ENCODE measurements around the gene PBX1. TPM values are rescaled to one million over a fixed set of nuclear protein-coding genes. Genes with fewer than 3 reads are reported as not detected.

Gene PBX1
- total RNA-seq, 1 donor from 2014 or later = 719 TPM

DNA sequence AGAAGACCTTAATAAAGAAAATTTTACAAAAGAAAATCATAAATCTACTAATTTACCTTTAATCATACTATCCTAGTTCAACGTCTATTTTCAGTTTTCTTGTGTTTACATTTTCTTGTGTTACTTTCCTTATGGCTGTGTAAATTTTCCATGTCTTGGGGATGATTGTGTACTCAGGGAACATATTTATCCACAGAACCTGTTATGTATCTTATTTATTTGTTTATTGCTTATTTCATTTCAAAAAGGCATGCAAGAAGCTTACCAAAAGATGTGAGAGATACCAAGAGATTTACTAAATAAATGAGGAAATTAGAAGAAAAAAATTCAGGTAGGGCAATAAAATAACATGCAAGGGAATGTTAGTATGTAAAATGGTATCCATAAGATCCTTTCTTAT, 22.8 kb downstream of the PBX1 start:
- Mint-ChIP-seq H3K4me1 (peaks cover 80% of the 10 kb centered on the region), H3K9me3 (no peaks in the 10 kb centered on the region), H3K36me3 (peaks cover 15% of the 10 kb centered on the region), H3K27ac (peak overlapping the region; percentile 93), H3K4me3 (no peak overlapping the region), H3K27me3 (ENCODE audit: low read depth) (no peaks in the 10 kb centered on the region)
- TF ChIP-seq, protein P1, sequence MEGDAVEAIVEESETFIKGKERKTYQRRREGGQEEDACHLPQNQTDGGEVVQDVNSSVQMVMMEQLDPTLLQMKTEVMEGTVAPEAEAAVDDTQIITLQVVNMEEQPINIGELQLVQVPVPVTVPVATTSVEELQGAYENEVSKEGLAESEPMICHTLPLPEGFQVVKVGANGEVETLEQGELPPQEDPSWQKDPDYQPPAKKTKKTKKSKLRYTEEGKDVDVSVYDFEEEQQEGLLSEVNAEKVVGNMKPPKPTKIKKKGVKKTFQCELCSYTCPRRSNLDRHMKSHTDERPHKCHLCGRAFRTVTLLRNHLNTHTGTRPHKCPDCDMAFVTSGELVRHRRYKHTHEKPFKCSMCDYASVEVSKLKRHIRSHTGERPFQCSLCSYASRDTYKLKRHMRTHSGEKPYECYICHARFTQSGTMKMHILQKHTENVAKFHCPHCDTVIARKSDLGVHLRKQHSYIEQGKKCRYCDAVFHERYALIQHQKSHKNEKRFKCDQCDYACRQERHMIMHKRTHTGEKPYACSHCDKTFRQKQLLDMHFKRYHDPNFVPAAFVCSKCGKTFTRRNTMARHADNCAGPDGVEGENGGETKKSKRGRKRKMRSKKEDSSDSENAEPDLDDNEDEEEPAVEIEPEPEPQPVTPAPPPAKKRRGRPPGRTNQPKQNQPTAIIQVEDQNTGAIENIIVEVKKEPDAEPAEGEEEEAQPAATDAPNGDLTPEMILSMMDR (IDR thresholded peaks at IDR 0.05; ENCODE audit: unreplicated experiment) = no peak
- no peak for DNase-seq (ENCODE audit: low spot score in 2 of 2, unreplicated experiment in 2 of 2)

DNA sequence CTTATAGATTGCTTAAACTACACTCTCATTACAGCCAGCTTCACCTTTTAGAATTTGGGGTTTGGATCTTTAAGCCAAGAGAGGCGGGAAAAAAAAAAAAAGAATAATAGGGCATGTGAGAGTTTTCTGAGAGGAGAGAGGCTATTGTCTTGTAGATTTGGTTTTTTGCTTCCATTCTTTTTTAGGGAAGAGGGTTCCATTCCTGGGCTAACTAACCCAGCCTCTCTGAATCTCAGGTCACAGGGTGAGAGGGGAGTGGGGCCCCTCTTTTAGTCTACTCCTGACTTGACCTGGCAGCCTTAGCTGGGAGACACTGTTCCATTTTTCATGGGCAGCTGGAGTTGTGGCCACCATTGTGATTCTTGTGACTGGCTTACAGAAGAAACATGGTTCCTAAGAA, 24.2 kb downstream of the PBX1 start:
- TF ChIP-seq, protein P1 (IDR thresholded peaks at IDR 0.05; ENCODE audit: unreplicated experiment) = no peak
- H3K9me3 Mint-ChIP-seq = no peaks in the 10 kb centered on the region
- DNase-seq (ENCODE audit: low spot score in 2 of 2, unreplicated experiment in 2 of 2) = no peak
- H3K27ac Mint-ChIP-seq = peak overlapping the region; percentile 98
- no peaks in the 10 kb centered on the region for H3K27me3 Mint-ChIP-seq (ENCODE audit: low read depth)
- H3K4me3 Mint-ChIP-seq = no peak overlapping the region
- peaks cover 80% of the 10 kb centered on the region for H3K4me1 Mint-ChIP-seq
- H3K36me3 Mint-ChIP-seq = peaks cover 16% of the 10 kb centered on the region

DNA sequence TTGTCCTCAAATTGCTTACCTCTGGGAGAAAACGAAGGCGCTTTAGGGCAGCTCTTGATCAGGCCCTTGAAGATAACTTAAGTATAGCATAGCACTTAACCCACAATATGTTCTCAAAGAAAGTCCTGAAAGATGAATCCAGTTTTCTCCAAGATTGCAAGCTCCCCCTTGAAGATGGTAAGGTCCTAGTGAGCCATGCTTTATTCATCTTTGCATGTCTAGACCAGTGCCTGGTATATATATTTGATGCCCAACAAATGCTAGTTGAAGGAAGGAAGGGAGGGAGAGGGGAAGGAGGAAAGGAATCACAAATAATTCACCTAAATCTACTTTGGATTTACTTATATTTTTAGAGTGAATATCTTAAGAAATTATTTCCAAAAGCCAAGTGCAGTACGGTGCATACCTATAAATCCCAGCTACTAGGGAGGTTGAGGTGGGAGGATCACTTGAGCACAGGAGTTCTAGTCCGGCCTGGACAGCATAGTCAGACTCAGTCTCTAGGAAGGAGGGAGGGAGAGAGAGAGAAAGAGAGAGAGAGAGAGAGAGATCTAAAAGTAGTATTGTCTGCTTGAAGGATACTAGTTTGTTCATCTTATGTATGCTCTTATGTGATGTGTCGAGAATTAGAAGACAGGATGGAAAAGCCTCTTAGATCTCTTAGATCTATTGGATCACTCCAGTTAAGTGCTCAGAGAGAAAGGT, 25.0 kb downstream of the PBX1 start:
- TF ChIP-seq, protein P1 (IDR thresholded peaks at IDR 0.05; ENCODE audit: unreplicated experiment) = no peak
- Mint-ChIP-seq H3K27ac (peak overlapping the region; percentile 98), H3K9me3 (no peaks in the 10 kb centered on the region), H3K4me3 (peak overlapping the region; percentile 5), H3K36me3 (peaks cover 16% of the 10 kb centered on the region), H3K27me3 (ENCODE audit: low read depth) (no peaks in the 10 kb centered on the region), H3K4me1 (peaks cover 79% of the 10 kb centered on the region)
- no peak for DNase-seq (ENCODE audit: low spot score in 2 of 2, unreplicated experiment in 2 of 2)

DNA sequence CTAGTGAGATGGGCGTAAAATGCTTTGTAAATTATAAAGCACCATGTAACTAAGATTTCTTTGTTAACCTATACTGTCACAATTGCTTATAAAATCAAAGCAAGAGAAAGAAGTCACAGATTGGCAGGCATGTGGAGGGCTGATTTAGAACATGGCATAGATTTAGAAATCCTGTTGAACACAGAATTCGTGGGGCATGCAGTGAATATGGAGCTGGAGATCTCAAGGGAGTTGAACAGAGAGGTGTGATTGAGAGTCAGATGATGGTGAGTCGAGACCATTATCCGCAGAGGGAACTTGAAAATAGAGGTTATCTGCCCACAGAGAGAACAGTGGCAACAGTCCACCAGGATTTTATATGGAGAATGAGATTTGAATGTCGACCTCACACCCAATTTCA, 27.6 kb downstream of the PBX1 start:
- Mint-ChIP-seq H3K36me3 (peaks cover 14% of the 10 kb centered on the region), H3K27ac (peak overlapping the region; percentile 98), H3K27me3 (ENCODE audit: low read depth) (no peaks in the 10 kb centered on the region), H3K4me3 (peak overlapping the region; percentile 5), H3K9me3 (no peaks in the 10 kb centered on the region), H3K4me1 (peaks cover 94% of the 10 kb centered on the region)
- TF ChIP-seq, protein P1 (IDR thresholded peaks at IDR 0.05; ENCODE audit: unreplicated experiment) = no peak
- no peak for DNase-seq (ENCODE audit: low spot score in 2 of 2, unreplicated experiment in 2 of 2)

DNA sequence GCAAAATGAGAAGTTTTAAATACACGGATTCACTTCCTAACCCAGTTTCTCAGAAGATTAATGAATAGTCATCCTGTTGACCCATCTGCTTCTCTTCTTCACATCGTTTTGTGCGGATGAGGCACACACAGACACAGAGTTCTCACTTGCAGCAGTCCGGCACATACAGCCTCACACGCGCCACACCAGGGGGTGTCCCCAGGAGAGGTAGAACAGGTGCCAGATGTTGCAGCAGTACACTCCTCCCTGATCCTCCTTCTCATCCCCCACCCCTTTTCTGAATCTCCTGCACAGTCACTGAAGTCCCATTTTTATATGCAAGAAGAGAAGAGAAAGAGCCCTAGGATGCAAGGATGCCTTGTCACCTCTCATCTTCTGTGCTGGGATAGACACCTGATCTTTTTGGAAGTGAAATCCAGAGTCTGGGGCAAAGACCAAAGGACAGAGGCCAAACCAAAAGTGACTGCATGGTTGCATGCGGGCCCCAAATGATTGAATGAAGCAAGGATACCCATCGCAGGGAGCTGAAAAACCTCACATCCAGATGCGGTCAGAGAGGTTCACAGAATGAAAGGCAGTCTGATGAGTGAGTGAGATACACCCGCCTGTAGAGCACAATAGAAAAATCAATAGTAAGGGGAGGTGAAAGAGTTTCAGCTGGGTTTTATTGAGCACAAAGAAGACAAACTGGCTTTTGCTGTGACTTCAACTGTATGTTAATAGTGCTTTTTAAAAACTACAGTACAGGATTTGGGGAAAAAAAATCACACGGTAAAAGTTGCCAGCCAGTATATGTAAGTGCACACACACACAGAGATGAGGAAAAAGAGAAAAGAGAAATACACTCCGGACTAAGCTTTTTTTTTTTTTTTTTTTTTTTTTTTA, 28.9 kb downstream of the PBX1 start:
- peak overlapping the region; percentile 48 for H3K4me3 Mint-ChIP-seq
- H3K4me1 Mint-ChIP-seq = peaks cover 98% of the 10 kb centered on the region
- H3K9me3 Mint-ChIP-seq = no peaks in the 10 kb centered on the region
- H3K27me3 Mint-ChIP-seq (ENCODE audit: low read depth) = no peaks in the 10 kb centered on the region
- H3K27ac Mint-ChIP-seq = peak overlapping the region; percentile 98
- peaks cover 11% of the 10 kb centered on the region for H3K36me3 Mint-ChIP-seq
- TF ChIP-seq, protein P1 (IDR thresholded peaks at IDR 0.05; ENCODE audit: unreplicated experiment) = no peak
- DNase-seq (ENCODE audit: low spot score in 2 of 2, unreplicated experiment in 2 of 2) = no peak
